Muscle layer of colon (tissue), 2 donors: ENCODE measurements around the gene ALDH3B1.
A peak's percentile ranks its signal among the peaks of the same experiment; 100 is the strongest.
"Not testable (repeated sequence)": the region's sequence is repeated elsewhere in the genome, so short reads cannot be mapped to it uniquely, and the experiment has no call there.

Experiments used
- H3K27ac ChIP-seq: one replicate; pipeline ENCODE4 v1.7.0; 2013; ENCODE audit warnings: low read depth, mild to moderate bottlenecking, low read length, moderate library complexity
- H3K27me3 ChIP-seq, 2 donors: one replicate each; pipeline ENCODE4 v1.7.0; 2013; ENCODE audit warnings: low read length in 2 of 2, mild to moderate bottlenecking in 2 of 2; ENCODE audit not compliant: insufficient read depth in 2 of 2, control insufficient read depth in 1 of 2
- H3K36me3 ChIP-seq: one replicate; pipeline ENCODE4 v1.7.0; 2013; ENCODE audit warnings: mild to moderate bottlenecking, low read length; ENCODE audit not compliant: insufficient read depth
- H3K4me1 ChIP-seq: one replicate; pipeline ENCODE4 v1.7.0; 2013; ENCODE audit warnings: mild to moderate bottlenecking, low read length; ENCODE audit not compliant: insufficient read depth
- H3K4me3 ChIP-seq, 2 donors: one replicate each; pipeline ENCODE4 v1.7.0; 2013; ENCODE audit warnings: low read length in 2 of 2, low read depth in 1 of 2, mild to moderate bottlenecking in 1 of 2, moderate library complexity in 1 of 2
- H3K9ac ChIP-seq: one replicate; pipeline ENCODE4 v1.7.0; 2013; ENCODE audit warnings: low read length
- H3K9me3 ChIP-seq: one replicate; pipeline ENCODE4 v1.7.0; 2013; ENCODE audit warnings: mild to moderate bottlenecking, low read length
- donor health status: abdominal sarcoma.
- donor health status: Adenocarcinoma of cecum.

The ALDH3B1 gene

GRCh38 chr11:68010090-68011041 lies at the start of gene ALDH3B1:
ALDH3B1 (plus strand) TSS chr11:68010327; CDS start chr11:68015298, 4,971 bp downstream.
- H3K9me3 ChIP-seq = no peaks in the 10 kb centered on the region
- H3K27me3 ChIP-seq = no peaks in the 10 kb centered on the region
- H3K36me3 ChIP-seq = no peaks in the 10 kb centered on the region
- H3K4me1 ChIP-seq = peaks cover 34% of the 10 kb centered on the region
- peak within 1 kb of the TSS; percentile 39 to 59 for H3K4me3 ChIP-seq
- peak within 1 kb of the TSS; percentile 44 for H3K9ac ChIP-seq
- H3K27ac ChIP-seq = peak within 1 kb of the TSS; percentile 92

DNA sequence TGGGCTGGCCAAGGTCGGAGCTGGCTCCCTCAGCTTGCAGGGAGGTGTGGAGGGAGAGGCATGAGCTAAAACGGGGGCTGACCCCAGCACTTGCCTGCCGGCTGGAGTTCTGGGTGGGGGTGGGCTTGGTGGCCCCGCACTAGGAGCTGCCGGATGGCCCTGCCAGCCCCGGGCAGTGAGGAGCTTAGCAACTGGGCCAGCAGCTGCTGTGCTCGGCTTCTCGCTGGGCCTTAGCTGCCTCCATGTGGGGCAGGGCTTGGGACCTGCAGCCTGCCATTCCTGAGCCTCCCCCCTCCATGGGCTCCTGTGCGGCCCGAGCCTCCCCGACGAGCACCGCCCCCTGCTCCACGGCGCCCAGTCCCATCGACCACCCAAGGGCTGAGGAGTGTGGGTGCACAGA lies 46.9 kb upstream of the ALDH3B1 start:
- not testable (repeated sequence) for H3K4me1 ChIP-seq, H3K9me3 ChIP-seq, H3K27me3 ChIP-seq, H3K27ac ChIP-seq, H3K36me3 ChIP-seq, H3K4me3 ChIP-seq, H3K9ac ChIP-seq

GRCh38 chr11:67963879-67964278 lies 46.2 kb upstream of the ALDH3B1 start:
- H3K4me1 ChIP-seq, H3K27me3 ChIP-seq, H3K9me3 ChIP-seq, H3K27ac ChIP-seq, H3K9ac ChIP-seq, H3K36me3 ChIP-seq, H3K4me3 ChIP-seq: not testable (repeated sequence)

- not testable (repeated sequence) for H3K9ac ChIP-seq, H3K27me3 ChIP-seq, H3K27ac ChIP-seq, H3K4me1 ChIP-seq, H3K9me3 ChIP-seq, H3K4me3 ChIP-seq, H3K36me3 ChIP-seq
Measured at GRCh38 chr11:67964746-67965145, 45.4 kb upstream of the ALDH3B1 start.

GRCh38 chr11:67965830-67966348 lies 44.2 kb upstream of the ALDH3B1 start:
- not testable (repeated sequence) for H3K4me3 ChIP-seq, H3K27ac ChIP-seq, H3K9me3 ChIP-seq, H3K27me3 ChIP-seq, H3K4me1 ChIP-seq, H3K36me3 ChIP-seq, H3K9ac ChIP-seq

DNA sequence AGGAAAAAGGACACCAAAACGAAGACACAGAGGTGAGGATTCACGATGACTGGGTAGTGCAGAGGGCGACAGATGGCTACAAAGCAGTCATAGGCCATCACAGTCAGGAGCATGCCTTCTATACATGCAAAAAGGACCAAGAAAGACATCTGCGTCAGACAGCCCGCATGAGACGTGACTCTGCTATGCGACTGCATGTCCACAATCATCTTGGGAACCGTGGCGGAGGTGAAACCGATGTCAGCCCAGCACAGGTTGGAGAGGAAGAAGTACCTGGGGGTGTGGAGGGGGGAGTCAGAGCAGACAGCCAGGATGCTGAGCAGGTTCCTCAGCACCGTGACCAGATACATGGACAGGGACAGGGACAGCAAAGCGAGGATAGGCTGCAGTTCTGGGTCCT lies 35.4 kb upstream of the ALDH3B1 start:
- not testable (repeated sequence) for H3K4me3 ChIP-seq, H3K9ac ChIP-seq, H3K9me3 ChIP-seq, H3K4me1 ChIP-seq, H3K27me3 ChIP-seq, H3K36me3 ChIP-seq, H3K27ac ChIP-seq

DNA sequence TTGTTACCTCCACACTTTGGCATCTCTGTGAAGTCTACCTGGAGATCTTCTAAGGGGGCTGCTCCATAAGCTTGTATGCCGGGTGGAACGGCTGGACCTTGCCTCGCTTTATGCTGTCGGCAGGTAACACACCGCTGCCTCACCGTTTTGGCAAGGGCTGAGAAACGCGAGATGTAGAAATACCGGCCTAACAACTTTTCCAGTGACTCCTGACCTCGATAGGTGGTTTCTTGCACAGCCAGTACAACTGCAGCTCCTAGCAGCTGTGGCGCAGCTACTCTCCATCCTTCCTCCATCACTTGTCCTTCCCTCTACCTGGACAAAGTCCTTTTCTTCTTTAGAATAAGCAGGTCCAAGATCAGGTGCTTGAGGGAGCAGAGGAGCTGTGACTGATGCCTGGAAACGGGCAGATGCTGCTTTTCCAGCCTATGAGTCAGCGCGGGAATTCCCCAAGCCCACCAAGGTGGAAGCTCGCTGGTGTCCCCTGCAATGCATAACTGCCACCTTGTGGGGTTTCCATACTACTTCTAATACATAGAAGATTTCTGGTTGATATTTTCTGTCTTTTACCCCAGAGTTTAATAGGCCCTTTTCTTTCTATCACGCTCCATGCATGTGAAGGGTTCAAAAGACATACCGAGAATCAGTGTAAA lies 31.2 kb upstream of the ALDH3B1 start:
- not testable (repeated sequence) for H3K27ac ChIP-seq, H3K27me3 ChIP-seq, H3K4me3 ChIP-seq, H3K9ac ChIP-seq, H3K9me3 ChIP-seq, H3K36me3 ChIP-seq, H3K4me1 ChIP-seq

DNA sequence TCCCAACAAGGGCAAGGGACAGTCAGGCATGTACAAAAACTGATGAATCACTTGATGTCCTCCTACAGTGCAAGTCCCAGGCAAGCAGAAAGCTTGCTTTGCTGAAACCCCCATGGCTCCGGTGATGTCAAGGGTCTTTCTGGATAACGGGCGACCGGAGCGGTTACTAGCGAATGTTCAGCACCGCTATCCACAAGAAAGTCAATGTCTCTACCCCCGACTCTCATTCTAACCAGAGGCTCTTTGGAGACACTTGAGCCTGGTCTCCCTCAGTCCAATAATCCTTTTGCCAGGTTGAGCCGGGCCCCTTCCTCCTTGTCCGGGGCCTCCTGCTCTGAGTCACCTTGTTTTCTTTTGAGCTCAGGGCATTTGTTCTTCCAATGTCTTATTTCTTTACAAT lies 28.9 kb upstream of the ALDH3B1 start:
- H3K4me1 ChIP-seq, H3K27ac ChIP-seq, H3K9ac ChIP-seq, H3K4me3 ChIP-seq, H3K9me3 ChIP-seq, H3K27me3 ChIP-seq, H3K36me3 ChIP-seq: not testable (repeated sequence)

DNA sequence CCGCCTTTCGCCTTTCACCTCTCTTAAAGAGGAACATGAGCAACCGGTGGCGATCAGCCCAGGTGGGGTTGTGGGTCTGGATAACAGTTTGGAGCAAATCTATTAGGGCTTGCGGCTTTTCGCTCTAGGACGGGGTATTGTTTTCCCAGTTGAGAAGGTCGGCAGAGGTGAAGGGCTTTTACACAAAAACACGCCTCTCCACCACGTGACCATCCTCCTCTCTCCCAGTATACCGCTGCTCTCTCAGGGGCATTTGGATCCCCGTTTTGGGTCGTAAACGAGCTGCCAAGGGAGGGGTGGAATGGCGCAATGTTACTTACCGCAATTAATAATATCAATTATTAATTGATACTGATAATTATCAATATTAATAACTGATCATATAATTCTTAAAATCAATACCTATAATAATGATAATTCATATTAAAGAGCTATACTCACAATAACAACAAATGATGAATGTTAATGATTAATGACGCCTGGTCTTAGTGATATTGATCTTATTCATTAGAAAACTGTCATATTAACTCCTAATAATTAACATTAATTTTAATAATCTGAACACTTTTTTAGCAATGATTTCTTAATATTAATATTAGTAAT lies 27.8 kb upstream of the ALDH3B1 start:
- H3K4me3 ChIP-seq, H3K27me3 ChIP-seq, H3K9me3 ChIP-seq, H3K4me1 ChIP-seq, H3K9ac ChIP-seq, H3K27ac ChIP-seq, H3K36me3 ChIP-seq: not testable (repeated sequence)

DNA sequence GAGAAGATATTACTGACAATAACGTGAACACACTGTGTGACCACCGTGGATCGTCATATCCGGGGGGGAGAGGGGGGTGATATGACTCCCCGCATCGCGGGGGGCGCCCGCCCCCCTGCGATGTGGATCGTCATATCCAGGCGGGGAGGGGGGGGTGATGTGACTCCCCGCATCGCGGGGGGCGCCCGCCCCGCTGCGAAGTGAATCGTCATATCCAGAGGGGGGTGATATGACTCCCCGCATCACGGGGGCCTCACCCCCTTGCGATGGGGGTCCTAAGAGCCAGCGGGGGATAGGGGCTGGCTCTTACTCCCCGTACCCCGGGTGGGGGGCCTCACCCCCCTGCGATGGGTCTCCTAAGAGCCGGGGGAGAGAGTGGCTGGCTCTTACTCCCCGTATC lies 26.2 kb upstream of the ALDH3B1 start:
- Histone ChIP-seq H3K9me3 (no peaks in the 10 kb centered on the region), H3K4me1 (no peaks in the 10 kb centered on the region), H3K4me3 (no peak overlapping the region), H3K36me3 (no peaks in the 10 kb centered on the region), H3K27me3 (no peaks in the 10 kb centered on the region), H3K27ac (no peak overlapping the region), H3K9ac (no peak overlapping the region)

- H3K27ac ChIP-seq = not testable (repeated sequence)
Measured at GRCh38 chr11:67985302-67985701, 24.8 kb upstream of the ALDH3B1 start.

More at GRCh38 chr11:67985302-67985701, 24.8 kb upstream of the ALDH3B1 start:
- H3K4me3 ChIP-seq, H3K36me3 ChIP-seq, H3K9ac ChIP-seq, H3K27me3 ChIP-seq, H3K4me1 ChIP-seq, H3K9me3 ChIP-seq: not testable (repeated sequence)
